ENCODE measurements around the gene BAD.

Gene BAD

GRCh38 chr11:64296236-64296635 lies 11.8 kb upstream of the BAD start:
- DNase-seq (ENCODE audit: low spot score), result no peak

DNA sequence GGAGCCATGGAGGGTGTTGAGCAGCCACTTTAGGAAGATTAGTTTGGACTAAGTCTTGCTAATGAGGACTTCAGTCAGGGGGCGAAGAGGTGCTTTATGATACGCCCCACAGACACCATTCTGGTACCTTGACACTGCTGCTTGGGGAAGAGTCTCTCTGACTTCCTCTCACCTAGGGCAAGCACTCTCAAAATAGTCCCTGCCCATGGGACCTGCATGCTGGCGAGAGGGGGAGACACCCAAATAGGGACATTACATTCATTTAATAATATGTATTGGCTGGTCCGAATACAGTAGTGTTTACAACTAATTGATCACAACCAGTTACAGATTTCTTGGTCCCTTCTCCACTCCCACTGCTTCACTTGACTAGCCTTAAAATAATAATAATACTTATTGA lies 11.3 kb upstream of the BAD start:
- DNase-seq (ENCODE audit: low spot score), result no peak

DNA sequence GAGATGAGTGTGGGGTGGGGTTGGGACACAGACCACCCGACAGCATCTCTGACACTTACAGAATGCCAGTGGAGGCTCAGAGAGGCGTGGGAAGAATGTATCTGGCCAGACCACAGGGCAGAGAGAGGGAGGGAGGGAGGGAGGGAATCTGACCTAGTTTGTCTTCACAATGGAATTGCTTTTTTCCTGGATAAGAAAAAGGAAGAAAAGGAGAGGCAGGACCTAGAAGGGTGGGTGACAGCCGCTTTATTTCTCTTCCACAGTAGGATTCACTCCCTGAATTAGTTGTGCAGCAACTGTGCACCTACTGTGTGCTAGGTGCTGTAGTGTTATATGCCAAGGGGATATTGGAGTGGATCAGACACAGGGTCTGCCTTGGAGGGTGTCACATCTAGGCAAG lies 10.3 kb upstream of the BAD start:
- no peak for DNase-seq (ENCODE audit: low spot score)

DNA sequence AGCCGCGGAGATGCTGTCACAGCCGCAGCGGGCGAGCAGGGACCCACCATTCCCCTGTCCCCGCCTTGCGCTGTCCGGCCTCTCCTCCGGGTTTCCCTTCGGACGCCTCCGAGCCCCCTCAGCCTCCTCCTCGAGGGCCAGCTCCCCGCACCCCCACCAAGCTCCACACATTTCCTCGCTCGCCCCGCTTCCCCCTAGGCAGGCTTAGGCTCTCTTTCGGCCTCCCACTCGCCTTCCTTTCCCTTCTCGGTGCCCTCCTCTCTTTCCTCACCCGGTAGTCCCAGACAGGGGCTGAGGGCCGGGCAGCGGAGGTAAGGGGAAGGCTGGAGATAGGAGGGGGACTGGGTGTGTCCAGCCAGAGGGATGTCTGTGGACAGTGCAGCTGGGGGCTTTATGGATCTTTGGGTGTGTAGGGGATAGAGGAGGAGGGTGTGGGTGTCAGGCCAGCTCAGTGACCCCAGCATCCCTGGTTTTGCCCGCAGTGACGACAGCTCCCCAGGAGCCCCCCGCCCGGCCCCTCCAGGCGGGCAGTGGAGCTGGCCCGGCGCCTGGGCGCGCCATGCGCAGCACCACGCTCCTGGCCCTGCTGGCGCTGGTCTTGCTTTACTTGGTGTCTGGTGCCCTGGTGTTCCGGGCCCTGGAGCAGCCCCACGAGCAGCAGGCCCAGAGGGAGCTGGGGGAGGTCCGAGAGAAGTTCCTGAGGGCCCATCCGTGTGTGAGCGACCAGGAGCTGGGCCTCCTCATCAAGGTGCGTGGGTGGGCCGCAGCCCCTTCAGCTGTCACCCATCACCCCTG lies 8.2 kb upstream of the BAD start:
- DNase-seq (ENCODE audit: low spot score), result no peak

GRCh38 chr11:64291752-64292459 lies 7.4 kb upstream of the BAD start:
- DNase-seq (ENCODE audit: low spot score), result no peak

GRCh38 chr11:64291262-64291751 lies 6.8 kb upstream of the BAD start, which contains the start of gene KCNK4:
Gene KCNK4 (plus strand): TSS chr11:64291302. CDS start chr11:64293019, 1,717 bp downstream.
- DNase-seq (ENCODE audit: low spot score), result no peak

- DNase-seq (ENCODE audit: low spot score), result no peak
Measured at GRCh38 chr11:64290352-64291261, 6.1 kb upstream of the BAD start.

- DNase-seq (ENCODE audit: low spot score), result no peak
Measured at GRCh38 chr11:64289002-64289564, 4.6 kb upstream of the BAD start.

DNA sequence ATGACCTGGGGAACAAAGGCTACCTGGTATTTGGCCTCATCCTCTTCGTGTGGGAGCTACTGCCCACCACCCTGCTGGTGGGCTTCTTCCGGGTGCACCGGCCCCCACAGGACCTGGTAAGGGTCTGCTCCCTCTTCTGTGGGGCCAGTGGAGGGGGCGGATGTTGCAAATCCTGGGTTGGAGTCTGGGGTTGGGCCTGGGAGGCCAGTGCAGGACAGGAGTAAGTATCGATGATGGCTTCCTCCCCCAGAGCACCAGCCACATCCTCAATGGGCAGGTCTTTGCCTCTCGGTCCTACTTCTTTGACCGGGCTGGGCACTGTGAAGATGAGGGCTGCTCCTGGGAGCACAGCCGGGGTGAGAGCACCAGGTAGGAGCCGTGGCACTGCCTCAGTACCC lies 3.9 kb upstream of the BAD start:
- no peak for DNase-seq (ENCODE audit: low spot score)

DNA sequence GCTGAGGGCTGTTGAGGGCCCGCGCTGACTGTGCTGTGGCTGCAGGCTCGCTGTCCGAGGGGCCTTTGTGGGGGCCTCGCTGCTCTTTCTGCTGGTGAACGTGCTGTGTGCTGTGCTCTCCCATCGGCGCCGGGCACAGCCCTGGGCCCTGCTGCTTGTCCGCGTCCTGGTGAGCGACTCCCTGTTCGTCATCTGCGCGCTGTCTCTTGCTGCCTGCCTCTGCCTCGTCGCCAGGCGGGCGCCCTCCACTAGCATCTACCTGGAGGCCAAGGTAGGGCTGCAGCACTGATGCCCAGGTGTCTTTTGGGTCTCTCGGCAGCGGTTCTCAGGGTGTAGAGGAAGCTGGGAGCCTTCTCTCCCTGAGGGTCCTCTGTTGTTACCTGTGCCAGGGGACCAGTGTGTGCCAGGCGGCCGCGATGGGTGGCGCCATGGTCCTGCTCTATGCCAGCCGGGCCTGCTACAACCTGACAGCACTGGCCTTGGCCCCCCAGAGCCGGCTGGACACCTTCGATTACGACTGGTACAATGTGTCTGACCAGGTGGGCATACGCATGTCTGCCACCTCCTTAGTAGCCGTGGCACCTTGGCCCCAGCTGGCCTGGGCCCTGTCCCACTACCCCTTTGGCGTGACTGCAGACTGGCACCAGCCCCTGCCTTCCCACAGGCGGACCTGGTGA lies 3.3 kb upstream of the BAD start:
- no peak for DNase-seq (ENCODE audit: low spot score)

DNA sequence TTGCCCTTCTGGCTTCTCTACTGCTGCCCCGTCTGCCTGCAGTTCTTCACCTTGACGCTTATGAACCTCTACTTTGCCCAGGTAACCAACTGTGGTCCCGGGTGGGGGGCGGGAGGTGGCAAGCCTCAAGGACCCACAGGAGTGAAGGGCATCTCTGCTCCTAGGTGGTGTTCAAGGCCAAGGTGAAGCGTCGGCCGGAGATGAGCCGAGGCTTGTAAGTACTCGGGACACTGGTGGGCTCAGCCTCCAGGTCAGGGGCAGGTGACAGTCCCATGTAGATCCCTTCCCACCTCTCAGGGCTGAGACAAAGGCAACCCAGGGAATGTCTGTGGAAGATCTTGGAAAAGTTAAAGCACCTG lies 2.3 kb upstream of the BAD start:
- DNase-seq (ENCODE audit: low spot score), result no peak

GRCh38 chr11:64285885-64286800 lies 1.7 kb upstream of the BAD start:
- DNase-seq (ENCODE audit: low spot score), result no peak

GRCh38 chr11:64284962-64285884 lies 758 bp upstream of the BAD start, which contains the start of gene GPR137:
Gene GPR137 (plus strand): TSS chr11:64285848. CDS start chr11:64286525, 677 bp downstream.
- DNase-seq (ENCODE audit: low spot score), result peak; percentile 82

- DNase-seq (ENCODE audit: low spot score), result no peak
Measured at GRCh38 chr11:64283092-64283491, 1.4 kb downstream of the BAD start.

DNA sequence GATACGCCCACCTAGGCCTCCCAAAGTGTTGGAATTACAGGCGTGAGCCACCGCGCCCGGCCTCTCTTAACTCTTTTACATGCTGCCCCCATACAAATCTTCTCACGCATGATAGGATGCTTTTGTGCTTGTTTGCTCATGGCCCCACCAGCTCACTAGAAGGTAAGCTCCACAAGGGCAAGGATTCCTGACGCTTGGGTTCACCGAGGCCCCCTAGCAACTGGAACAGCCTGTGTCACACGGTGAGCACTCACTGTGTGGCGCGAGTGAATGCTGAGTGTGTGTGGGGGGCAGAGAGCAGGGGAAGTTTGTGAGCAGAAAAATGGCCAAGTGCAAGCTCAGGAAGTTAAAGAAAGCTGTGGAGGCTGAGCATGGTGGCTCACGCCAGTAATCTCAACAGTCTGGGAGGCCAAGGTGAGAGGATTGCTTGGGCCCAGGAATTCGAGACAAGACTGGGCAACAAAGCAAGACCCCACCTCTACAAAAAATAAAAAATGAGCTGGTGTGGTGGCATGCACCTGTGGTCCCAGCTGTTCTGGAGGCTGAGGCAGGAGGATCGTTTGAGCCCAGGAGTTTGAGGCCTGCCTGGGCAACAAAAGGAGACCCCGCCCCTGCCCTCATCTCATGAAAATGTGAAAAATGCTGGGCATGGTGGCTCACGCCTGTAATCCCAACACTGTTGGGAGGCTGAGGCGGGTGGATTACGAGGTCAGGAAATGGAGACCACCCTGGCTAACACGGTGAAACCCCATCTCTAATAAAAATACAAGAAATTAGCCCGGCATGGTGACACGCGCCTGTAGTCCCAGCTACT lies 2.3 kb downstream of the BAD start:
- no peak for DNase-seq (ENCODE audit: low spot score)

DNA sequence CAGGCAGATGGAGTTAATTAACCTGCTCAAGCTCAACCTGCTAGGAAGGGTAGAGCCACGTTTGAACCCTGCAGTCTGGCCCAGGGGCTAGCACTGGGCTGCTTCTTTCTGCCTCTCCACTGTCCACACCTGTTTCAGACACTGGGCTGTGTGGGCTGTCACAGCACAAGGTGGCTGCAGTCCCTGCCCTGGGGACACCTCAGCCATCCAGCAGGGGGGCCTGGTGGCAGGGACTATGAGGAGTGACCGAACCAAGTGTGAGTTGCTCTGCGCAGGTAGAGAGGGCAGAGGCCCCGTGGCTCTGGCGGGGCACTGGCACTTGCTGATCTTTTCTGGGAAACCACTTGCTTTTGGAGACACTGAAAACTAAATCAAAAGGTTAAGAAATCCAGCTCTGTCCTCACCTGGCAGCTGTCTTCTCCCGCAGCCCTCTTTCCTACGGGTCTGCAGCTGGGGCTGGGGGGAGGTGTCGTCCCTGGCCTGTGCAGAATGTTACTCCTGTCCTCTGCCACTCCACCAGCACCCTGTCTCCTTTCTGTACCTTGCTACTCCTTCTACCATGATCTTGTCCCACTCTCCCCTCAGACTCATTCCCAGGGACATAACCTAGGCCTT lies 5.8 kb downstream of the BAD start:
- DNase-seq (ENCODE audit: low spot score), result no peak

GRCh38 chr11:64276653-64277431 lies 7.6 kb downstream of the BAD start:
- no peak for DNase-seq (ENCODE audit: low spot score)
